B cell (primary cell): Measurements from ENCODE around the gene SIRPG. TPM values are rescaled to one million over a fixed set of nuclear protein-coding genes. Genes with fewer than 3 reads are reported as not detected.

Source experiments
- ATAC-seq: fragments of 200-7000 bp; cut with Tn5 transposase; one replicate; pipeline ENCODE4 v1.10.0; 2021; ENCODE audit warnings: low read depth, mild to moderate bottlenecking, moderate number of reproducible peaks, moderate library complexity
- CTCF ChIA-PET: fragments of 350-600 bp; sonication (Branson Sonifier 250); formaldehyde crosslinking; loops from one replicate; lab custom pipeline; 2021; ENCODE audit warnings: antibody characterized with exemption, inconsistent platforms; lab: Charles Lee
- POLR2A ChIA-PET: fragments of 350-600 bp; sonication (Branson Sonifier 250); formaldehyde crosslinking; loops from one replicate; lab custom pipeline; 2021; ENCODE audit warnings: antibody characterized with exemption; lab: Charles Lee
- DNase-seq: peaks from one replicate; pipeline ENCODE4 v3.0.0; 2013
- H2AFZ ChIP-seq: 2 replicates; pipeline ENCODE4 v1.6.1; 2012; ENCODE audit warnings: mild to moderate bottlenecking, low read depth, low read length; ENCODE audit not compliant: insufficient read depth, poor library complexity, severe bottlenecking
- H3K27ac ChIP-seq, 2 donors: 1 replicate in 1 of 2; 2 replicates in 1 of 2; pipeline ENCODE4 v1.5.1; 2012 to 2013; ENCODE audit warnings: low read length in 2 of 2, mild to moderate bottlenecking in 2 of 2, moderate library complexity in 1 of 2
- H3K27me3 ChIP-seq, 4 experiments: fragments of 200-600 bp in 1 of 4; sonication (generic) in 1 of 4; replicated peaks in 1 of 4; 1 replicate in 2 of 4; 2 replicates in 2 of 4; pipeline versions ENCODE4 v1.6.1 to v1.7.0; 2013 to 2016; ENCODE audit warnings: low read length in 3 of 4, mild to moderate bottlenecking in 2 of 4, mixed read lengths in 1 of 4, moderate library complexity in 1 of 4; ENCODE audit not compliant: insufficient read depth in 4 of 4, control insufficient read depth in 3 of 4; ENCODE audit errors: control extremely low read depth in 1 of 4
- H3K36me3 ChIP-seq, 2 experiments: replicated peaks in 1 of 2; 1 replicate in 1 of 2; 2 replicates in 1 of 2; pipeline versions ENCODE4 v1.6.1 to v1.7.1; 2013; ENCODE audit warnings: low read length in 1 of 2; ENCODE audit not compliant: insufficient read depth in 2 of 2, control insufficient read depth in 1 of 2; ENCODE audit errors: control extremely low read depth in 1 of 2, extremely low read depth in 1 of 2
- H3K4me1 ChIP-seq, 2 donors: fragments of 200-600 bp in 1 of 2; sonication (generic) in 1 of 2; 1 replicate in 1 of 2; 2 replicates in 1 of 2; pipeline versions ENCODE4 v1.5.1 to v1.6.1; 2013 to 2017; ENCODE audit warnings: low read length in 2 of 2; ENCODE audit not compliant: control insufficient read depth in 2 of 2, insufficient read depth in 2 of 2
- H3K4me2 ChIP-seq: replicated peaks from 2 replicates; pipeline ENCODE3; 2012; ENCODE audit warnings: mild to moderate bottlenecking, low read depth, low read length; ENCODE audit not compliant: poor library complexity, severe bottlenecking
- H3K4me3 ChIP-seq, 5 experiments: fragments of 200-600 bp in 1 of 5; sonication (generic) in 1 of 5; 1 replicate in 3 of 5; 2 replicates in 2 of 5; pipeline versions ENCODE4 v1.5.1 to v1.7.0; 2011 to 2016; ENCODE audit warnings: low read length in 4 of 5, mild to moderate bottlenecking in 4 of 5, low read depth in 2 of 5, control low read depth in 1 of 5, moderate library complexity in 1 of 5; ENCODE audit not compliant: insufficient read depth in 1 of 5; ENCODE audit errors: control extremely low read depth in 1 of 5, extremely low read depth in 1 of 5
- H3K79me2 ChIP-seq: fragments of 200-600 bp; sonication (generic); one replicate; pipeline ENCODE4 v1.6.0; 2016; ENCODE audit warnings: low read length; ENCODE audit not compliant: control insufficient read depth, insufficient read depth
- H3K9ac ChIP-seq: fragments of 200-600 bp; sonication (generic); 2 replicates; pipeline ENCODE4 v1.6.1; 2017; ENCODE audit warnings: mild to moderate bottlenecking, low read length, moderate library complexity
- H3K9me3 ChIP-seq, 3 donors: one replicate each; pipeline versions ENCODE4 v1.6.1 to v1.7.1; 2013; ENCODE audit warnings: low read length in 2 of 3; ENCODE audit not compliant: control insufficient read depth in 2 of 3, insufficient read depth in 1 of 3; ENCODE audit errors: control extremely low read depth in 1 of 3
- H4K20me1 ChIP-seq: 2 replicates; pipeline ENCODE4 v1.6.0; 2012; ENCODE audit warnings: mild to moderate bottlenecking, low read length; ENCODE audit not compliant: insufficient read depth, control insufficient read depth, poor library complexity, severe bottlenecking
- H3K27ac Mint-ChIP-seq: one replicate; pipeline ENCODE4 v1.8.0; 2021; ENCODE audit warnings: mixed read lengths
- H3K27me3 Mint-ChIP-seq: one replicate; pipeline ENCODE4 v1.8.0; 2021; ENCODE audit warnings: mixed read lengths
- H3K4me1 Mint-ChIP-seq: one replicate; pipeline ENCODE4 v1.8.0; 2021; ENCODE audit warnings: mixed read lengths
- H3K4me3 Mint-ChIP-seq: one replicate; pipeline ENCODE4 v1.8.0; 2021; ENCODE audit warnings: mixed read lengths
- H3K9me3 Mint-ChIP-seq: one replicate; pipeline ENCODE4 v1.8.0; 2022; ENCODE audit warnings: mixed read lengths; ENCODE audit not compliant: insufficient read depth
- EZH2 ChIP-seq: IDR thresholded peaks from 2 replicates; pipeline ENCODE4 v1.6.1; 2012; ENCODE audit warnings: borderline replicate concordance, low read depth, mild to moderate bottlenecking, moderate library complexity, low read length; ENCODE audit not compliant: insufficient read depth, poor library complexity, severe bottlenecking
- WGBS: methylation state at CpG from one replicate; pipeline ENCODE4 v1.1.5; 2013; ENCODE audit warnings: missing lambda C conversion rate; ENCODE audit not compliant: insufficient coverage; 5-methylcytosine and 5-hydroxymethylcytosine counted together
- intact Hi-C: fragments of 100-400 bp; cut with micrococcal nuclease; formaldehyde crosslinking; loops from one replicate; pipeline ENCODE4 v1.10.0; 2022
- polyA plus RNA-seq: library from polyadenylated mRNA; depleted of rRNA; stranded (reverse); fragments of >200 nt; gene quantifications from 2 replicates; pipeline ENCODE4 v1.2.3, GENCODE V29; 2012
- total RNA-seq, 2 donors: library from RNA; stranded (reverse); fragments of 120-200 nt in 1 of 2; gene quantifications; 1 replicate in 1 of 2; 2 replicates in 1 of 2; pipeline versions ENCODE4 v1.2.3 to v1.2.4, GENCODE V29; 2013 to 2022
- TF ChIP-seq, protein P1 (sequence below): fragments of 200-600 bp; IDR thresholded peaks from one replicate; pipeline ENCODE4 v1.8.0; 2022; ENCODE audit warnings: antibody characterized with exemption, mild to moderate bottlenecking

SIRPG gene
- total and polyA plus RNA-seq, 2 donors (not counting 1 experiment from before 2014, with no cell fraction given) = 0.09 TPM; not detected in 1

DNA sequence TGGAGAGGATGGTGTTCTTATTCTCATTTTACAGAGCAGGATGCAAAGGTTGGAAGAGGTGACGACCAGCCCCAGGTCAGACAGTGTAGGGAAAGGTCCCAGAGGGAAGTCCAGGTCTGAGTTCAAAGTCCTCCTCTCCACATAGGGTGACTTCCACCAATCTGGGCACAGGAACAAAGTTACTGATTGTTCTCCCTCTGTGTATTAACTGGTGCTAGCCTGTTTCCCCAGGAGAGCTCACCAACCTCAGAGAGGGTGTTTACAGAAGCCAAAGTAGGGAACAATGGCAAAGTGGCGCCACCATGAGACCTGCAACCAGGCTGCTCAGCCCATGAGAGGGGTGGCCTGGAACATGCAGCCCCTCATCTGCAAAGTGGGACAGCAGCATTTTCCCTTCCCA, 21.0 kb downstream of the SIRPG start:
- ATAC-seq (no peak), DNase-seq (no peak)
- intact Hi-C loops = no loop called here
- no peak overlapping the region for H3K4me3 Mint-ChIP-seq
- Histone ChIP-seq H3K4me2 (no peak overlapping the region), H3K9ac (no peak overlapping the region), H3K9me3 (no peaks in the 10 kb centered on the region), H3K4me3 (no peak overlapping the region), H3K79me2 (no peaks in the 10 kb centered on the region), H3K27me3 (no peaks in the 10 kb centered on the region), H3K4me1 (peaks cover 12 to 19% of the 10 kb centered on the region in 2 donors), H3K36me3 (no peaks in the 10 kb centered on the region), H2AFZ (no peak overlapping the region), H3K27ac (no peak overlapping the region), H4K20me1 (no peaks in the 10 kb centered on the region)
- TF ChIP-seq EZH2 = no peak
- TF ChIP-seq, protein P1, sequence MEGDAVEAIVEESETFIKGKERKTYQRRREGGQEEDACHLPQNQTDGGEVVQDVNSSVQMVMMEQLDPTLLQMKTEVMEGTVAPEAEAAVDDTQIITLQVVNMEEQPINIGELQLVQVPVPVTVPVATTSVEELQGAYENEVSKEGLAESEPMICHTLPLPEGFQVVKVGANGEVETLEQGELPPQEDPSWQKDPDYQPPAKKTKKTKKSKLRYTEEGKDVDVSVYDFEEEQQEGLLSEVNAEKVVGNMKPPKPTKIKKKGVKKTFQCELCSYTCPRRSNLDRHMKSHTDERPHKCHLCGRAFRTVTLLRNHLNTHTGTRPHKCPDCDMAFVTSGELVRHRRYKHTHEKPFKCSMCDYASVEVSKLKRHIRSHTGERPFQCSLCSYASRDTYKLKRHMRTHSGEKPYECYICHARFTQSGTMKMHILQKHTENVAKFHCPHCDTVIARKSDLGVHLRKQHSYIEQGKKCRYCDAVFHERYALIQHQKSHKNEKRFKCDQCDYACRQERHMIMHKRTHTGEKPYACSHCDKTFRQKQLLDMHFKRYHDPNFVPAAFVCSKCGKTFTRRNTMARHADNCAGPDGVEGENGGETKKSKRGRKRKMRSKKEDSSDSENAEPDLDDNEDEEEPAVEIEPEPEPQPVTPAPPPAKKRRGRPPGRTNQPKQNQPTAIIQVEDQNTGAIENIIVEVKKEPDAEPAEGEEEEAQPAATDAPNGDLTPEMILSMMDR = no peak
- peaks cover 11% of the 10 kb centered on the region for H3K4me1 Mint-ChIP-seq
- H3K9me3 Mint-ChIP-seq = peaks cover 6% of the 10 kb centered on the region
- no peak overlapping the region for H3K27ac Mint-ChIP-seq
- ChIA-PET POLR2A (no interaction called here), CTCF (no interaction called here)
- peaks cover 5% of the 10 kb centered on the region for H3K27me3 Mint-ChIP-seq
- 100% methylated on average over 1 of the region's 2 CpGs for WGBS

DNA sequence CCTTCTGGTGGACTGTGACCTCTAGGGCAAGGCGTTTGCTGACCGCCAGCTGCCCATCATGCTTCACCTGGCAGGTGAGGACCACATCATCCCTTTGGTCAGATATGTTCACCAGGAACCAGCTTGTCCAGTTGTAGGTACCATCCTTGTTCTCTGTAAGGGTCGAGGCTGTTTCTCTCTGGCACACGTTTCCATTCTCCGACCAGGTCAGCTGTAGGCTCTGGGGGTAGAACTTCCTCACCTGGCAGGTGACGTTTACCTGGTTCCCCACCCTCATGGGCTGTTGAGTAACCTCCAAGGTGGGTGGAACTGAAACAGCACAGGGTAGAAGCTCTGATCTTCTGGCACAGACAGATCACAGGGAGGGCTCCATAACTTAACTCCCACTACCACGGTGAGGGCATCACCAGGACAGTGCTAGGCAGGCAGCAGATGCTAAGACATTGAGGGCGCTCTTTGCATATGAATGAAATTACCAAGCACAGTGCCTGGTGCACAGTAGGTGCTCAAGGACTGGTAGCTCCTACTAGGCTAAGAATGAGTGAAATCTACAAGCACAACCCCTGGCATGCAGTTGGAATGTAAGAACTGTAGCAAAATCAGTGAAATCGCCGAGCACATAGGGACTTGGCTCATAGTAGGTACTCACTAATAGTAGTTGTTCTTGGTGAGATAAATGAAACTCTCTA, 22.1 kb downstream of the SIRPG start:
- H3K27ac Mint-ChIP-seq = no peak overlapping the region
- WGBS = 88% methylated on average over 6 of the region's 10 CpGs
- Histone ChIP-seq H3K9ac (no peak overlapping the region), H4K20me1 (no peaks in the 10 kb centered on the region), H3K27ac (no peak overlapping the region), H3K79me2 (no peaks in the 10 kb centered on the region), H3K4me3 (no peak overlapping the region), H3K36me3 (no peaks in the 10 kb centered on the region), H2AFZ (no peak overlapping the region), H3K27me3 (no peaks in the 10 kb centered on the region), H3K4me1 (peaks cover 5 to 10% of the 10 kb centered on the region in 2 donors), H3K9me3 (no peaks in the 10 kb centered on the region), H3K4me2 (no peak overlapping the region)
- ChIA-PET CTCF (interaction anchor here (0.7 kb wide), 1 partner anchor 330 kb away, joined by 3 read pairs; no protein-coding TSS in a partner anchor), POLR2A (no interaction called here)
- H3K27me3 Mint-ChIP-seq = peaks cover 5% of the 10 kb centered on the region
- H3K4me3 Mint-ChIP-seq = no peak overlapping the region
- ATAC-seq (no peak), DNase-seq (no peak)
- intact Hi-C loops = no loop called here
- TF ChIP-seq, protein P1 = no peak
- peaks cover 11% of the 10 kb centered on the region for H3K4me1 Mint-ChIP-seq
- peaks cover 6% of the 10 kb centered on the region for H3K9me3 Mint-ChIP-seq
